Epithelial cell of proximal tubule (primary cell): ENCODE measurements around the gene TLE5. TPM values are rescaled to one million over a fixed set of nuclear protein-coding genes. Genes with fewer than 3 reads are reported as not detected.
A peak's percentile ranks its signal among the peaks of the same experiment; 100 is the strongest.

ENCODE experiments used
- DNase-seq: peaks from one replicate; pipeline ENCODE4 v3.0.0-alpha.2; 2011; ENCODE audit warnings: low read depth
- H3K4me3 ChIP-seq: 2 replicates; pipeline ENCODE4 v1.5.1; 2011; ENCODE audit warnings: low read depth, mild to moderate bottlenecking, low read length
- total RNA-seq: library from RNA; depleted of rRNA; stranded (reverse); fragments of >200 nt; gene quantifications from 2 replicates; pipeline ENCODE4 v1.2.3, GENCODE V29; 2015
- TF ChIP-seq, protein P1 (sequence below): conservative IDR thresholded peaks from 2 replicates; pipeline ENCODE4 v1.5.1; 2012; ENCODE audit warnings: low read depth, mild to moderate bottlenecking, low read length

The TLE5 gene
- total RNA-seq, 1 donor from 2014 or later: 238 TPM

DNA sequence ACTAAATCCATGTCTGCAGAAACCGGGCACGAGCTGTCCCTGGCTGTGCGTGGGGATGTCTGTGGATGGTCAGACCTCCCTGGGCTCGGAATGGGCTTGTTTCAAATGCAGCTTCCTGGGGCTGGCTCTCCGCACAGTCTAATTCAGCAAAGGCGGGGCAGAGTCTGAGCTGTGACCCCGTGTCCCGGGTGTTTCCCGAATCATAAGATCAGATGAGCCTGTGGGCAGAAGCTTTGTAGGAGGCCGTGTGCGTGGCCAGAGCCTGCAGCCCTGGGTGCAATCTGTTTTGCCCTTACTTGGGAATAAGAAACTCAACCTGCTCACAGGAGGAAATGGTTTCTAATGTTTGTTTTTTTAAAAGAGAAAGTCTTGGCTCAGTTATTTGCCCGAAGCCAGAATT lies 18.0 kb upstream of the TLE5 start:
- H3K4me3 ChIP-seq: no peak overlapping the region
- TF ChIP-seq, protein P1, sequence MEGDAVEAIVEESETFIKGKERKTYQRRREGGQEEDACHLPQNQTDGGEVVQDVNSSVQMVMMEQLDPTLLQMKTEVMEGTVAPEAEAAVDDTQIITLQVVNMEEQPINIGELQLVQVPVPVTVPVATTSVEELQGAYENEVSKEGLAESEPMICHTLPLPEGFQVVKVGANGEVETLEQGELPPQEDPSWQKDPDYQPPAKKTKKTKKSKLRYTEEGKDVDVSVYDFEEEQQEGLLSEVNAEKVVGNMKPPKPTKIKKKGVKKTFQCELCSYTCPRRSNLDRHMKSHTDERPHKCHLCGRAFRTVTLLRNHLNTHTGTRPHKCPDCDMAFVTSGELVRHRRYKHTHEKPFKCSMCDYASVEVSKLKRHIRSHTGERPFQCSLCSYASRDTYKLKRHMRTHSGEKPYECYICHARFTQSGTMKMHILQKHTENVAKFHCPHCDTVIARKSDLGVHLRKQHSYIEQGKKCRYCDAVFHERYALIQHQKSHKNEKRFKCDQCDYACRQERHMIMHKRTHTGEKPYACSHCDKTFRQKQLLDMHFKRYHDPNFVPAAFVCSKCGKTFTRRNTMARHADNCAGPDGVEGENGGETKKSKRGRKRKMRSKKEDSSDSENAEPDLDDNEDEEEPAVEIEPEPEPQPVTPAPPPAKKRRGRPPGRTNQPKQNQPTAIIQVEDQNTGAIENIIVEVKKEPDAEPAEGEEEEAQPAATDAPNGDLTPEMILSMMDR: no peak
- DNase-seq: no peak

DNA sequence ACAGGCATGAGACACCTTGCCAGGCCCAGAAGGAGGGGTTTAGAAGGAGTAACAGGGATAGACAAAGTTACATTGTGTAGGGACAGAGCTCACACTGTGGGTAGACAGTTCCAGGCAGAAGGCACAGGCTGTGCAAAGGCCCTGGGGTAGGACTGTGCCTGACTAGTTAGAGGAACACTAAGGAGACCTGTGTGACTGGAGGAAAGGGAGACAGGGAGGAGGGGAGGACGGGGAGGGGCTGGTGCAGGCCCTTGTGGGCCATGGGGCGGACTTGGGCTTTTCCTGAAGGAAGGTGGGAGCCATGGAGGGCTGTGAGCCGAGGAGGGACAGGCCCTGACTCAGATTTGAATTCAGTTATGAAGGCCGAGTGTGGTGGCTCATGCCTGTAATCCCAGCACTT lies 17.3 kb upstream of the TLE5 start:
- no peak overlapping the region for H3K4me3 ChIP-seq
- DNase-seq: no peak
- TF ChIP-seq, protein P1: no peak

DNA sequence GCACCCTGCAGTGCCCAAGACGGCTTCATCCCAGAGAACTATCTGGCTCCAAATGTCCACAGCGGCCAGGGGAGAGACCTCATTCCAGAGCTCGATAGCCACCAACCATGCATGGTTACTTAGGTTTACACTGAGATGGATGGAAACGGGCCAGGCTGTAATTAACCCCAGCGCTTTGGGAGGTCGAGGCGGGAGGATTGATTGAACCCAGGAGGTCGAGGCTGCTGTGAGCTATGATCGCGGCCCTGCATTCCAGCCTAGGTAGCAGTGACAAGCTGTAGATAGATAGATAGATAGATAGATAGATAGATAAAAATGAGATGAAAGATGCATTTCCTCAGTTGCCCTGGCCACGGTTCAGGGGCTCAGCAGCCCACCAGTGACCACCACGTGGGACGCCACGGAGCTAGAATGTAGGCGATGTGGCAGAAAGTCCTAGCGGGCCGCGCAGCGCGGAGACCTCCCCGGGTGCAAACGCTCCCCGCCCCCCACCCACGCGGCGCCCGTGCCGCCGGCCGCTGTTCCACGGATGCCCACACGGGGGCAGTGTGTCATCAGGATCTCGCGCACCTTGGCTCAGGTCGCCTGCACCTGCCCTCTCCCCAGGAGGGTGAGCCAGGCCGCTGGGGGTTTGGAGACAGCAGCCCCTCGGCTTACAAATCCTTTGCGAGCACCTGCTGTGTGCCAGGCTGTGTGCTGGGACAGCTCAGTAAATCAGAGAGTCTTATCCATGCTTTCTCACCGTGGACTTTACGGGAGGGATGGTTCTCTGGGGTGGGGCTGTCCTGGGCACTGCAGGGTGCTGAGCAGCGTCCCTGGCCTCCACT lies 13.5 kb upstream of the TLE5 start:
- H3K4me3 ChIP-seq: peak overlapping the region; percentile 26
- no peak for DNase-seq

DNA sequence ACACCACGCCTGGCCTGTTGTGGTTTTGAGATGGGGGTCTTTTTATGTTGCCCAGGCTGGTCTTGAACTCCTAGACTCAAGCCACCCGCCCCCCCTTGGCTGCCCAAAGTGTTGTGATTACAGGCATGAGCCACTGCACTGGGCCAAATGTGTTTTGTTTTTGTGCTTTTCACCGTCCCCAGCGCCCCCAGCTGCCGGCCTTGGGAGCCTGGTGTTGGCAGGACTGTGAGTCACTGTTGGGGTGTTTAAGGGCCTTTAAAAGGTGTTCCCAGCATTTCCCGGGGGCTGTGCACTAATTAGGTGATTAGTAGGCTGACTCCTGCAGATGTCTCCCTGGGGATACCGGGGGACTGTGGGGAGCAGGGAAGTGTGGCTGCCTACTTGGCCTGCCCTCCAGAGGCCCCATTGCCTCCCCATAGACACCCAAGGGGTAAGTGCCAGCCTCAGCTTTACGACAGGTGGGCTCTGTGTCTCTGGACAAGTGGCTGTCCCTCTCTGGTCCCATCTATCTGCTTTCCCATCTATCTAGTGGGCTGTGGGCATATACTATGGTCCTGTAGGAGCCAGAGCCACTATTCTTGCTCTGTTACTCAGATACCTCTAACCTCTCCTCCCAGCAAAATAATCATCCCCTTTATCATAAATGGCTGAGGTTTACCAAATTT lies 11.8 kb upstream of the TLE5 start:
- TF ChIP-seq, protein P1: peak; percentile 32
- DNase-seq: no peak

More for the DNA sequence above, 13.5 kb upstream of the TLE5 start:
- TF ChIP-seq, protein P1: peak; percentile 81

DNA sequence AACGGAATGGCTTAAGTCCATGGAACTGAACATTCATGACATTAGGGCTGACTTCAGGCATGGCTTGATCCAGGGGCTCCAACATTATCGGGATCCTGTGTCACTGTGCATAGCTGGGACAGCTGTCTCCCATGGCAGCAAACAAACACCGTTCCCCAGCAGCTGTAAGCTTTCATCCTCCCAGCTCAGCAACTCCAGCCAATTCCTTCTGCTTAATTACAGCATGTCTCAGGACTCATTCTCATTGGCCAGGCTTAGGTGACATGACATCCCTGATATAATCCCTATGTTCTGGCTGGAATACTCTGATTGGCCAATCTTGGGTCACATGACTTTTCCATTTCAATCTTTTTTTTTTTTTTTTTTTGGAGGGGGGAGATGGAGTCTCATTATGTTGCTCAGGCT lies 10.9 kb upstream of the TLE5 start:
- TF ChIP-seq, protein P1: no peak
- DNase-seq: no peak
- H3K4me3 ChIP-seq: no peak overlapping the region

More for the DNA sequence above, 11.8 kb upstream of the TLE5 start:
- no peak overlapping the region for H3K4me3 ChIP-seq

DNA sequence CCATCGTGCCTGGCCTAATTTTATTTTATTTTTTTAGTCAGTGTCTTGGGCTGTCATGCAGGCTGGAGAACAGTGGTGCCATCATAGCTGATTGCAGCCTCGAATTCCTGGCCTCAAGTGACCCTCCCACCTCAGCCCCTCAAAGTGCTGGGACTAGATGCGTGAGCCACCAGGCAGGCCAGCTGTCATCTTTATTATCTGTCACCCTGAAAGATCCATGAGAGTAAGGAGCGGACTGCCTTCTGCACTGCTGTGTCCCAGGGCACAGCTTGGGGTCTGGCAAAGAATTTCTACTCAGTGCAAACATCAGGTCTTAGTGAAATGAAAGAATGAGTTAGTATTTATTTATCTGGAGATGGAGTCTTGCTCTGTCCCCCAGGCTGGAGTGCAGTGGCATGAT lies 9.5 kb upstream of the TLE5 start:
- TF ChIP-seq, protein P1: no peak
- no peak overlapping the region for H3K4me3 ChIP-seq
- DNase-seq: no peak
